ENCODE results near the gene MAPKAPK5. TPM values are rescaled to one million over a fixed set of nuclear protein-coding genes. Genes with fewer than 3 reads are reported as not detected.
"Not testable (repeated sequence)": the region's sequence is repeated elsewhere in the genome, so short reads cannot be mapped to it uniquely, and the experiment has no call there.

MAPKAPK5 gene
- total and polyA plus RNA-seq, 2 experiments from 2014 or later, result 45.1 to 49.1 TPM

DNA sequence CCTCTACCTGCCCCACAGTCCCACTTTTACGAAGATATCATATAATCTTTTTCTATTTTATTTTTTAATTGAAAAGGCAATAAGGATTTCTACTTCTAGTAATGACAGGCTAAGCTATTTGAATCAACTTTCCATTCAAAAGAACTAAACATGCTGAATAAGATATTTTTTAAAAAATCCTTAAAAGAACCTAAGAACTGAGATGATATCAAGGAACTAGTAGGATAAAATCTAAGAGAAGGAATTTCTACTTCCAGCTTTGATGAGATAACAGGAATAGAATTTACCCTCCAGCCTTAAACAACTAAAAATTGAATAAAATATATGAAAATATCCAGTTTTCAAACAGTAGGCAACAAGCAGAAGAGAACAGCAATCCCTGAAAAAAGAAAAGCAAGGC lies 101.9 kb downstream of the MAPKAPK5 start:
- Histone ChIP-seq H3K4me1 (ENCODE audit: insufficient read depth) (no peaks in the 10 kb centered on the region), H3K9me2 (replicated peaks; ENCODE audit: insufficient read depth) (no peaks in the 10 kb centered on the region), H3K4me2 (no peak overlapping the region), H3K36me3 (replicated peaks; ENCODE audit: insufficient read depth, low read depth) (no peaks in the 10 kb centered on the region), H3K9me3 (ENCODE audit: low read depth) (no peaks in the 10 kb centered on the region), H3K79me2 (no peaks in the 10 kb centered on the region), H3K27ac (no peak overlapping the region), H3K27me3 (no peaks in the 10 kb centered on the region), H4K20me1 (ENCODE audit: insufficient read depth, poor library complexity, severe bottlenecking) (no peaks in the 10 kb centered on the region), H2AFZ (no peak overlapping the region), H3K4me3 (no peak overlapping the region)
- TF ChIP-seq EZH2phosphoT487 (IDR thresholded peaks at IDR 0.05; ENCODE audit: low read depth, severe bottlenecking, unreplicated experiment) (no peak), EZH2 (IDR thresholded peaks at IDR 0.05; ENCODE audit: borderline replicate concordance) (no peak)
- TF ChIP-seq, protein P1, sequence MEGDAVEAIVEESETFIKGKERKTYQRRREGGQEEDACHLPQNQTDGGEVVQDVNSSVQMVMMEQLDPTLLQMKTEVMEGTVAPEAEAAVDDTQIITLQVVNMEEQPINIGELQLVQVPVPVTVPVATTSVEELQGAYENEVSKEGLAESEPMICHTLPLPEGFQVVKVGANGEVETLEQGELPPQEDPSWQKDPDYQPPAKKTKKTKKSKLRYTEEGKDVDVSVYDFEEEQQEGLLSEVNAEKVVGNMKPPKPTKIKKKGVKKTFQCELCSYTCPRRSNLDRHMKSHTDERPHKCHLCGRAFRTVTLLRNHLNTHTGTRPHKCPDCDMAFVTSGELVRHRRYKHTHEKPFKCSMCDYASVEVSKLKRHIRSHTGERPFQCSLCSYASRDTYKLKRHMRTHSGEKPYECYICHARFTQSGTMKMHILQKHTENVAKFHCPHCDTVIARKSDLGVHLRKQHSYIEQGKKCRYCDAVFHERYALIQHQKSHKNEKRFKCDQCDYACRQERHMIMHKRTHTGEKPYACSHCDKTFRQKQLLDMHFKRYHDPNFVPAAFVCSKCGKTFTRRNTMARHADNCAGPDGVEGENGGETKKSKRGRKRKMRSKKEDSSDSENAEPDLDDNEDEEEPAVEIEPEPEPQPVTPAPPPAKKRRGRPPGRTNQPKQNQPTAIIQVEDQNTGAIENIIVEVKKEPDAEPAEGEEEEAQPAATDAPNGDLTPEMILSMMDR (IDR thresholded peaks at IDR 0.05; ENCODE audit: poor library complexity), result no peak
- DNase-seq (ENCODE audit: low spot score), result no peak
- WGBS (ENCODE audit: low lambda C conversion rate, missing lambda C conversion rate), result 97% methylated on average over 1 of the region's 1 CpG

DNA sequence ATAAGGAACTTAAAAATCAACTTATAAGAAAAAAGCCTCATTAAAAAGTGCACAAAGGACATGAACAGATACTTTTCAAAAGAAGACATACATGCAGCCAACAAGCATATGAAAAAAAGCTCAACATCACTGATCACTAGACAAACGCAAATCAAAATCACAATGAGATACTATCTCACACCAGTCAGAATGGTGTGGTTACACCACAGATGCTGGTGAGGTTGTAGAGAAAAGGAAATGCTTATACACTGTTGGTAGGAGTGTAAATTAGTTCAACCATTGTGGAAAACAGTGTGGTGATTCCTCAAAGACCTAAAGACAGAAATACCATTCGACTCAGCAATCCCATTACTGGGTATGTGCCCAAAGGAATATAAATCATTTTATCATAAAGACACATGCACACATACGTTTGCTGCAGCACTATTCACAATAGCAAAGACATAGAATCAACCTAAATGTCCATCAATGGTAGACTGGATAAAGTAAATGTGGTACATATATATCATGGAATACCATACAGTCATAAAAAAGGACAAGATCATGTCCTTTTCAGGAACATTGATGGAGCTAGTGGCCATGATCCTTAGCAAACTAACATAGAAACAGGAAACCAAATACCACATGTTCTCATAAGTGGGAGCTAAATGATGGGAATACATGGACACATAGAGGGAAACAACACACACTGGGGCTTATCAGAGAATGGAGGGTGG lies 109.1 kb downstream of the MAPKAPK5 start:
- not testable (repeated sequence) for H4K20me1 ChIP-seq (ENCODE audit: insufficient read depth, poor library complexity, severe bottlenecking); H2AFZ ChIP-seq; H3K79me2 ChIP-seq; H3K4me3 ChIP-seq; H3K27ac ChIP-seq; H3K4me1 ChIP-seq (ENCODE audit: insufficient read depth); H3K4me2 ChIP-seq; H3K9me2 ChIP-seq (replicated peaks; ENCODE audit: insufficient read depth); H3K36me3 ChIP-seq (replicated peaks; ENCODE audit: insufficient read depth, low read depth); H3K9me3 ChIP-seq (ENCODE audit: low read depth); DNase-seq (ENCODE audit: low spot score); H3K27me3 ChIP-seq
- WGBS (ENCODE audit: low lambda C conversion rate, missing lambda C conversion rate), result 92% methylated on average over 3 of the region's 3 CpGs

Small RNA genes lying within 50 kb of the gene (microRNA-seq; reads per million reads assigned to microRNA genes)
- 3.6 reads per million for gene MIR6761

Small RNA genes lying within 50 kb of the gene (small RNA-seq; reads per million reads assigned to genes)
- gene MIR6761, result 0.31 reads per million, percentile 8 among the genes with 10 or more reads in this experiment

Other genes with a start within 250 kb of the MAPKAPK5 start
- gene ATXN2, start 242.9 kb upstream of the MAPKAPK5 start, total RNA-seq, result 30.4 and 36.9 TPM in 2 replicates
- 47.9 and 57.8 TPM in 2 replicates for gene ATXN2, start 242.9 kb upstream of the MAPKAPK5 start, polyA plus RNA-seq
- 13.9 and 15.8 TPM in 2 replicates for gene BRAP, start 156.3 kb upstream of the MAPKAPK5 start, total RNA-seq
- 16.8 and 19.7 TPM in 2 replicates for gene BRAP, start 156.3 kb upstream of the MAPKAPK5 start, polyA plus RNA-seq
- gene ACAD10, start 156.2 kb upstream of the MAPKAPK5 start, total RNA-seq, result 21.5 and 32.5 TPM in 2 replicates
- gene ACAD10, start 156.2 kb upstream of the MAPKAPK5 start, polyA plus RNA-seq, result 20.7 and 24.2 TPM in 2 replicates
- 116 and 126 TPM in 2 replicates for gene ALDH2, start 75.3 kb upstream of the MAPKAPK5 start, total RNA-seq
- gene ALDH2, start 75.3 kb upstream of the MAPKAPK5 start, polyA plus RNA-seq, result 185 and 203 TPM in 2 replicates
- 13.1 and 29.3 TPM in 2 replicates for gene TMEM116, start 170.9 kb downstream of the MAPKAPK5 start, total RNA-seq
- gene TMEM116, start 170.9 kb downstream of the MAPKAPK5 start, polyA plus RNA-seq, result 10.8 and 11.2 TPM in 2 replicates
- 178 and 194 TPM in 2 replicates for gene ERP29, start 171.2 kb downstream of the MAPKAPK5 start, total RNA-seq
- gene ERP29, start 171.2 kb downstream of the MAPKAPK5 start, polyA plus RNA-seq, result 228 and 253 TPM in 2 replicates

Data from hepatocyte (in vitro differentiated cells).